GM21515 (cell line): ENCODE data around the gene PTPRG.

ENCODE experiments used
- ATAC-seq: cut with Tn5 transposase; IDR thresholded peaks from one replicate; pipeline ENCODE4 v1.9.1; 2021; ENCODE audit not compliant: unreplicated experiment

The PTPRG gene

DNA sequence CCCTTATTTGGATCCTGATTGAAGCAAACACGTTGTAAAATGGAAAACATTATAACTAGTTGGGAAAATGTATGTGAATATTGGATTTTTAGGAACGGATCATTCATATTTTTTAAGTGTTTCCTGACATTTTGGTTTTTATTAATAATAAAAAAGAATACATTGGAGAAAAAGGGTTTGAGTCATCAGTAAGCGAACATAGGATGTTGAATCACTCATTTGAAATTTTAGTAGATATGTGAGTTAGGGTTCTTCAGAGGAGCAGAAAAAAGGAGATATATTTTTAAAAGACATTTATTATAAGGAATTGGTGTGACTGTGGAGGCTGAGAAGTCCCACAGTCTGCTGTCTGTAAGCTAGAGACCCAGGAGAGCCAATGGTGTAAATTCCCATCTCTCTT lies 258.5 kb downstream of the PTPRG start:
- no peak for ATAC-seq

DNA sequence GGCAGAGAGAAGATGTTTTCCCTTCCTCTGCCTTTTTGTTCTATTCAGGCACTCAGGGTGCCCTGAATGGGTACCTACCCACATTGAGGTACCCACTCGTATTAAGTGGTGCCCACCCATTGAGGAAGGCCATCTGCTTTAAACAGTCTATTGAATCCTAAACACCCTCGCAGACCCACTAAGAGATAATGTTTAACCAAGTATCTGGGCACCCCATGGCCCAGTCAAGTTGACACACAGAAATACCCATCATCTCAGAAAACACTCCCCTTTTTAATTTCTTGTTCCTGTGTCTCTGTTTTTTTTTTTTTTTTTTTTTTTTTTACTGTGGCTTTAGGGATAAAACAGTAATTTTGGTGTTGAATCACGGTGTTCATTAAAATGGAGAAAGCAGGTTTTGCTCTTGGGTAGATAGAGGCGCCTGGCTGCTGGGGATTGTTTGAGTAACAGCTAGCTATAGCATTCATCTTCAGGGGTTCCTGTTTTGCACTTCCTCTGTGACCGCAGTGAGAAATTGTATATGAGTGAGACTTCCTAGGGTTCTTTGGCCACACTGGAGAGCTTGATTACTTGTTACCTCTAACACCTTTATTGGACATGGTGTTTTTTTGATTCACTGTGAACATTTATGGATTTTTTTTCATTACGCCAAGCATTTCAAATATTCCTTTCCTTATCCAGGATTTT lies 259.1 kb downstream of the PTPRG start:
- no peak for ATAC-seq

DNA sequence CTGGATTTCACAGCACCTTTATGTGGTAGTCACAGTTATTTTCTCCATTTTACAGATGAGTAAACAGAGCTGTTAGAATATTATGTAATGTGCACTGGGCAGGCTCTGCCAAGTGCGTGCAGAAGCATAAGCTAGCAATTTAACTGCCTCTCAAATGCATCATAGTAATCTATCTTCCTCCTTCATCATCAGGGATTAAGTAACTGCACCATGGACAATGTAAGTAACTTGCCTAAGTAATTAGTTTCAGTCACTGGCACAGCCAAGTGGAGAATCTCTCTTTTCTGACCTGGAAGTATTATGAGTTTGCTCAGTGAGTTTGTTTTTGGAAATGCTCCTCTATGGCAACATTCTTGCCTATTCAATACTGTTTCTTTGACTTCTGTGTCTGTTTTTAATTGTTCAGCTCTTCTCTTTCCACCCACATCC lies 260.5 kb downstream of the PTPRG start:
- ATAC-seq = no peak

DNA sequence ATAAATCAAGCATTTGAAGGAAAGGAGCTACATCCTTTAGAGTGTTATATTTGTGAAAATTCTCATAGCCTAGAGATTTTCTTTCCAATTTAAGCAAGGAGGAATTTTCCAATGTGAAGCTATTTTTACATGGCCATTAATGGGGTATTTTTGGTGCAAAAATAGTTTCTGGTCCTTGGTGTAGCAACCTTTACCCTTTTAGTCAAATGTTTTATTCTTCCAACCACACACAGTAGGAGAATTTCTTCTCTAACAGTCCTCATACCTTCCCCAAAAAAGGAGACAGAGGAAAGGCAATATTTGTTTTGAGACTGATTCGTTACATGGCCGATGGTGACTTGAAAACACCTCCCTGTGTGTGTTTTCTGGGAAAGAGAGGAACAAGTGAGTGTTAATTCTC lies 261.2 kb downstream of the PTPRG start:
- ATAC-seq = no peak

DNA sequence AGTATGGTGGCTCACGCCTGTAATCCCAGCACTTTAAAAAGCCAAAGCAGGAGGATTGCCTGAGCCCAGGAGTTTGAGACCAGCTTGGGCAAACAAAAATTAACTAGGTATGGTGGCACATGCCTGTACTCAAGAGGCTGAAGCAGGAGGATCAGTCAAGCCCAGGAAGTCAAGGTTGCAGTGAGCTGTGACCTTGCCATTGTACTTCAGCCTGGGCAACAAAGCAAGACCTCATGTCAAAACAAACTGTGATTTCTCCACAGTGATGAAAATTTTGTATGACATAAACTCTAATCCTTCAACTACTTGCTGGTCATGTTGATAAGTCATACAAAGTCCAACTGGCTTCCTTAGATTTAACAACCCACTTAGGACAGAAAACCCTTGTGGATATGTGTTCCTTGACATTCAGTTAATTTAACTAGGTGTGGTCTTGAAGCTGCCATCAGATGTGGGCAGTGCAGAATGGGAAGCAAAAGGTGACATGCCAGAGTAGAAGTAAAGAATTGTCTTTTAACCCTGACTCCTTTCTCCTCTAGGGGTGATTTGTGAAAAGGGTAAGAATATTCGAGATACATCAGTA lies 263.3 kb downstream of the PTPRG start:
- no peak for ATAC-seq

DNA sequence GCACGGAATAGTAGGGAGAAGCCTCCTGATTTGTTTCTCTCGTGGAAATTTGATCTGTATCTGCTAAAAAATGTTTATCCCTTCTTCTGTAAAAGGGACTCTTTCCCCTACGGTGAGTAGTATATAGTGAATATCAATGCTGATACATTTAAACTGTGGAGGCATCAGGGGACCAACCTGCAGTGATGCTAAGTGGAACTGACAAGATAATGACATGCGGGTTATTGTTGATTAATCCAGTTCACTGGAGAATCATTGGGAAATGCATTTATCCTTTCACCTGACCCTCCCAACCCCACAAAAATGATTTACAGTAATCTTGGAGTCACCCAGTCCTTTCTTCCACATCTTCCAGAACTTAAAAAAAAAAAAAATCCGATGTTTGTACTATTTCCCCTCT lies 264.8 kb downstream of the PTPRG start:
- ATAC-seq = no peak

DNA sequence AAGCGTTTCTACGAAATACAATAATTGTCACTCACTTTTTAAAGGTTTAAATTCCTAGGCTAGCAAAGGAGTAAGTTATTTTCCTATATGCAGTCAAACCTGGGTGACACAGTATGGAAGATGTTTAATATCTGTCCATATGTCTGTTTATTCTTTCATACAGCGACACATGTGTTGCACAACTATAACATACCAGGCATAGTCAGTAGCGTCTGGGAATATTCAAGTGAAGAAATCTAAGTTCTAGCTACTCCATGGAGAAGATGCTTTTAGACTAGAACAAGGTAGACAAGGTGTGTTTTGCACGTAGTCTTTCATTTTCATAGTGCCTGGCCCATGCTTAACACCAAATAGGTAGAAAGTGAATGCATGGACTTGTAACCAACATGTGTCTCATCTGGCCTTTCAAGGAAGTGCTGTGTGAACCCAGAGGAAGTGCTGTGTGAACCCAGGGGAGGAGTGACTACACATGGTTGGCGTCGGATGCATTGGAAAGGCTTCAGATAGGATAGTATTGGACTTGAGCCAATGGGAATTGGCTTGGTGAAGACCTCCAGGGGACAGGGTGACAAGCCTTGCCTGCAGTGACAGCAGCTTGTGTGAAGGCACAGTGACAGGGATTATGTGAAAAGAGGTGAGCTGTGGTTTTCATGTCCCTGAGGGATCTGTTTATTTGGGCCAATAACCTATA lies 267.0 kb downstream of the PTPRG start:
- ATAC-seq = no peak

DNA sequence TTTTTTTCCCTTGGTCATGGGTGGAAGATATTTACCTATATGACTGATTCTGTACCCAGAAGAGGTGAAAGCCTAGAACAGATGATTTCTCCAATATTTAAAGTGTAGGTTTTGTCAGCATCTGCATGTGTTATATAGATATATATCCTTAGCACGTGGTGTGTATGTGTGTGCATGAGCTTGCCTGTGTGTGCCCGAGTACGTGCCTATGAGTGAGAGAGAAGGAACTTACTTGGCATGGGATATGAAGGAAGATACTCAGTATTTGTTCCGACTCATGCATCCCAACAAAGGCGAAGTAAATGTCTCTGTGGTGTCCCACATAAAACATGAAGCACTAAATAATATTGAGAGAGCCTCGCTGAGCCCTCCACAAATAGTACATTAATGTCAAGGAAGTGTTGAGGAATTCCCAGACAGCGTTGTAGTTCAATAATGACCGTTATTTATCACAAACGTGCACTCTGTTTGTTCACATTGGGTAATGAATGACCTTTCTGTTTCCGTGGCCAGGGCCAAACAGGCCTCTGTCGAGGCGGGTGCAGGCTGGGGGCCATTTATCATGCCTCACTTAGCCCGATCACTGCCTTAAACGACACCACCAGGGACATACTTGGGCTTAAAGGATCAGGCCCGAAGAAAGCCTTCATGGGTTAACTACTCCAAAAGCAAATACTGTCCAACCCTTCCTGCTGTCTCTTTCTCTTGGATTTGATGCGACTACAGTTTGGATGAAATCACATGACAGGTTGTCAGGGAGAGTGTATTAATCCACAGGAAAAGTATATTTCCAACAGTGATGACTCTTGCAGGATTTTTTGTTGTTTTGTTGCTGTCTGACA lies 267.7 kb downstream of the PTPRG start:
- no peak for ATAC-seq

DNA sequence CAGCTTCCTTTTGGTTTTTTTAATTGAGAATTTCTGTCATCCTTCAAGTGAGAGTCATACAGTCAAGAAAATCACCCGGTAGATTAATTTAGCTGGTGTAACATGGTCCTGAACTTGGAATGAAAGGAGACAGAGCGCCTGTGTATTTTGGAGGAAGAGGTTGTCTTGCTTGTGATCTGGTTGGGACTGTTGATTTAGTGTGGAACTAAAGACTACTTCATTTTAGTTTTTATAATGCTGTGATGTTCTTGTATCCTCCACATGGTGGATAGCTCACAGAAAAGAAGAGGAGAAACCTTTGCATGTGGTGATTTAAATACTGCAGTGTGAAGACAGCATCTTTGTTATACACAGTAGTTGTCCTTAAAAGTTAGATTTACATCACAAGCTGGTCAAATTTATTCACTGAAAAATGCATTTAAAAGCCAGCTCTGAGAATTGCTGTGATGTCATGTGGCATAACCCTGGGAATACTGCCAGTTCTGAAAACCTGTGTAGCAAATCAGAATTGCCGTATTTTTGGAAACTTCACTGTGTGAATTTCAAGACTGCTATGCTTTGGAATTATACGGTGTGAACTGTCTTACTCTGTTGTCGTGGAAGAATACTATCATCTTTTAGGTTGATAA lies 268.5 kb downstream of the PTPRG start:
- no peak for ATAC-seq

DNA sequence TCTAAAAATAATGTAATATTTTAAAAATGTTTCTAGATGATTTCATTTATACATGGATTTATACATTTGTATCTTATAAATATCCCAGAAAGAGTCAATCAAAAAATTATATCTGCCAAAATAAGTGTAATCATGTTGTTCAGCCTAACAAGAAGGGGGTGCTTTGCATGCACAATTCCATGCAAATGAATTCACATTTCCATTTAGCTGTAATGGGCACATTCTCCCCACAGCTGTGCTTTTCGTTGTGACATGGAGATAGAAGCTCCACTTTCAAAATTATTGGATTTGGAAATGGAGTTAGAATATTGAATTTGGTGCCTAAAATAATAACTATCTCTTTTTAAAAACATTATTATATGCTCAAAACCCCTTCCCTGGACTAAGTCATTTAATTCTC lies 270.6 kb downstream of the PTPRG start:
- ATAC-seq = no peak

DNA sequence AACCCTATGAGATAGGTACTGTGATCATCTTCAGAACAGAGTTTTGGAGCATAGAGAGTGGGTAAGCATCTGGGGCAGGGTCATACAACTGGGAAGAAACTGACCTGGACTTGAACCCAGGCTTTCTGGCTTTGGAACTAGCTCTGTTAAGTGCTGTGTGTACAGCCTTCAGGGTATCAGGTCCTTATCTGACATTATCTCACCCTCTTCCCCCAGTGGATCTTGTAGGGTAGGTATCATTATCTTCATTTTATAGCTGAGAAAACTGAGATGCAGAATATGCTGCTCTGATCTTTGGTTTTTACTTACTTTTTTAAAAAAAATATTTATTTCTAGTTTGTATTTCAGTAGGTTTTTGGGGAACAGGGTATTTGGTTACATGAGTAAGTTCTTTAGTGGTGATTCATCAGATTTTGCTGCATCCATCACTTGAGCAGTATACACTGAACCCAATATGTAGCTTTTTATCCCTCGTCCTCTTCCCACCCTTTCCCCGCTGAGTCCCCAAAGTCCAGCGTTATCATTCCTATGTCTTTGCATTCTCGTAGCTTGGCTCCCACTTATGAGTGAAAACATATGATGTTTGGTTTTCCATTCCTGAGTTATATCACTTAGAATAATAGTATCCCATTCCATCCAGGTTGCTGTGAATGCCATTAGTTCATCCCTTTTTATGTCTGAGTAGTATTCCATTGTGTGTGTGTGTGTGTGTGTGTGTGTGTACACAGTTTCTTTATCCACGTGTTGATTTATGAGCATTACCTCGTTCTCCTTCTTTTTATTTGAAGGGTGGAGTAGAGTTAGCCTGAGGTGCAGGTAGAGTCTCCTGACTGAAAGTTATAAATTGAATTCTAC lies 271.2 kb downstream of the PTPRG start:
- ATAC-seq = no peak

DNA sequence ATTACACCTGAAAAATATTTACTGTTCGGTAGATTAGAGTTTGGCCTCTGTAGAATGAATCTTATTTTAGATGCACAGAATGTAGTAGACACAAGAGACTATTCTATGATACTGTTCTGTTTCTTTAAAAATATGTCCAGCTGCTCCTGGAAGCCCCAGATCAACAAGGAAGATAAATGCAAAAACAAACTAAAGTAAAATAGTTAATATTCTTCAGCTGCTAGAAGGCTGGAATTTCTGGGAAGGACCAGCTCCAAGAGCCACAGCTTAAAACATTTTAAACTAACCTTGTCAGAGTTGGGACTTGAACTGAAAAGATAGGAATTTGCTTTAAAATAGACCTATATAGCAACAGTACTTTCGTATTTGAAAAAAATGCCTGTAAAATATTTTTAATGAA lies 277.9 kb downstream of the PTPRG start:
- ATAC-seq = no peak

DNA sequence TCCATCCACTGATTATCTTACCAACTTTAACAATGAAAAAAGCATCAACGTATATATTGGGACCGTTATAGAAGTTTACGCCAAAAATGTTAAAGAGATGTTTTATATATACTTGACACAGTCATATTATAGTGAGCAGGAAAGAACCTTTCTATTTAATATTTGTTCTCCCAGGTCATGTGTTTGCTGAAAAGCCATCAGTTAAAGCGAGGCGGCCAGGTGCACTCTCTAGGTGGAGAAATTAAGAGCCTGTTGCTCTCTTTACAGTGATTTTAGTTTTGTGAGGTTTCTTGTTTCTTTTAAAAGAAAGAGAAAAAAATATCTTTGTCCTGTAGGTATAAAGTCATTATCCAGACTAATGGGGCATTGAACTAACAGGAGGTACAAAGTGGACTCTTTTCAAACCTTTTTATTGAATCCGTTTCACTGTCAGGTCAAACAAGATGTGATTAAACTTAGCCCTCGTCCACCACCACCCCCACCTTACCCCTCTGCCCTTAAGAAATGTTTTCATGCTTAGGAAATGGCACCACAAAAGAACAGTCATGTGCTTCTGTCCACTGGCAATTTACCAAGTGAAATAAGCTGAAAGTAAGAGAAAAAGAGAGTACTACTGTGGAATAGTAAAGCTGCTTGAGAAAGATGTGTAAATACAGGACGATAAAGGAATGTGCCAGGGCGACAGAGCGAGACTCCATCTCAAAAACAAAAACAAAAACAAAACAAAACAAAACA lies 279.9 kb downstream of the PTPRG start:
- ATAC-seq = no peak

DNA sequence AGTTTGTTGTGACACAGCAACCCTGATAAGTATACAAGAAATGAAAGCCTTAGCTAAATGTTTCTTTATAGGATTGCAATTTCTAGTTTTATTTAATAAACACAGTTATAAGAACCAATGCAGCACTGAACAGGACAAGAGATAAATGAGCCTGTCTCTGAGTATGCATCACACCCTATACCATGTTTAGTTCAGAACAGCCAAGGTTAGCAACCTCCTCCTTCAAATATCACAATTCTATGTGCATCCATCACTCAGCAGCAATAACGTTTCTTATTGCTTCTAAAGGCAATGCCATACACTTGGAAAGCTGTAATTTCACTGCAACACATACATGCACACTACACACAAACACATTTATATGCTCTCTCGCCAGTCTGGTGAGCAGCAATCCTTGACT lies 280.6 kb downstream of the PTPRG start:
- ATAC-seq = no peak

DNA sequence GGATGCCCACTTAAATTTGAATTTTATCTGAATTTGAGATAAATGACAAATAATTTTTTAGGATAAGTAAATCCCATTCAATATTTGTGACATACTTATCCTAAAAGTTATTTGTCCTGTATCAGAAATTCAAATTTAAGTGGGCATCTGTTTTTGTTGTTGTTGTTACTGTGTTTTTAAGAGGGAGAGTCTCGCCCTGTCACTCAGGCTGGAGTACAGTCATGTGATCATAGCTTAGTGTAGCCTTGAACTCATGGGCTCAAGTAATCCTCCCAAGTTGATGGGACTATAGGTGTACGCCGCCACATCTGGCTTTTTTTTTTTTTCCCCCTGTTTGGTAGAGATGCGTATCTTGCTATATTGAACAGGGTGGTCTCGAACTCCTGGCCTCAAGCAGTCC lies 283.0 kb downstream of the PTPRG start:
- ATAC-seq = no peak

DNA sequence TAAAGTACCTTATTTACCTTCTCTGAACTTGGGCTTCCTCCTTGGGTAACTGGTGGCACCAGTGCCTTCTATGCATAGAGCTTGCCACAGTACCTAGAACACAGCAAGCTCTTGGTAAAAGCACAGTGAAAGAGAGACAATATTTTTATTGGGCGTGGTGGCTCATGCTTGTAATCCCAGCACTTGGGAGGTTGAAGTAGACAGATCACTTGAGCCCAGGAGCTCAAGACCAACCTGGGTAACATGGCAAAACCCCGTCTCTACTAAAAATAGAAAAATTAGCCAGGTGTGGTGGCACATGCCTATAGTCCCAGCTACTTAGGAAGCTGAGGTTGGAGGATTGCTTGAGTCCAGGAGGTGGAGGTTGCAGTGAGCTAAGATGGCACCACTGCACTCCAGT lies 285.1 kb downstream of the PTPRG start:
- ATAC-seq = no peak

DNA sequence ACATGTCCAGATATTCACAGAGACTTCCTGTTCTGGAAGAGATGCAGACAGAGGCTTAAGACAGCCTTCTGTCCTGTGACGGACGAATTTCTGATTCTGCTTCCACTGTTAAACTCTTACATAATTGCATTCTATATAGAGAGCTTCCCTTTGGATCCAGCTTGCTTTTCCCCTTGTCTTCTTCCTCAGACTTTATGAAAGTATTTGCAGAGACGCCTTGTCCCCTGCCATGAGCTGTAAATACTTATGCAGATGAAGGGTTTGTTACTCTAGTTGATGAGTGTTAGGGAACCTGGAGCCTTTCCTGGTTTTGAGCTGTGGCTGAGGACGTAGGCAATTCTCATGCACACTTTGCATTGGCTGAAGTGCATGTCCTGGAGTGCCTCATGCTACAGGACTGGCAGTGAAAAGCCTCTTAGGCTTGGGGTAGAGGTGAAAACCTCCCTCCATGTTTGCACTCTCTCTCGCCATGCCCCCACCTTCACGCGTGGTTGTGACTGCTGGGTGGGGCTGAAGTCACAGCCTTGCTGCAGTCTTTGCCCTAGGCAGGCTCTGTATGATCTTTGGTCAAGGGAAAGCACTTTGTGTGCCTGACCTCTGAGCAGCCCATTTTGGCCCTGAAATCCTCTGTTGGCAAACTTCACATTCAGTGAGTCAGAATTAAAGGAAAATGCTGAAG lies 286.6 kb downstream of the PTPRG start:
- no peak for ATAC-seq

DNA sequence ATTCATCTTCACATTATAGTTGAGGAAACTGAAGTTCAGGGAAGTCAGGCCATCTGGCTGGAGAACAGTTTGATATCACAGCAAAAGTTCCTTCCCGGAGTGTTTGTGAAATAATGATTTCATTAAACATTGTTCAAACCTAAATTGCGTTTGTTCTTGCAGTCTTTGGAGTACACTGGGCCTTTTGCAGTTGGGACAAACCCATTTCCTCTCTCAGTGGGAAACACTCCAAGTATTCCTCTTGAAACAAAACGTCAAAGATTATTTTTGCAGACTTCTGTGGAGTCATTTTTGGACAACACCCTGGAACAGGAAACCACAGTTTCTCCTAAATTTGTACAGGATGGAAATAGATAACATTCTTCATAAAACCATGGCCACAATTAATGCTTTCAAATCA lies 287.5 kb downstream of the PTPRG start:
- no peak for ATAC-seq

DNA sequence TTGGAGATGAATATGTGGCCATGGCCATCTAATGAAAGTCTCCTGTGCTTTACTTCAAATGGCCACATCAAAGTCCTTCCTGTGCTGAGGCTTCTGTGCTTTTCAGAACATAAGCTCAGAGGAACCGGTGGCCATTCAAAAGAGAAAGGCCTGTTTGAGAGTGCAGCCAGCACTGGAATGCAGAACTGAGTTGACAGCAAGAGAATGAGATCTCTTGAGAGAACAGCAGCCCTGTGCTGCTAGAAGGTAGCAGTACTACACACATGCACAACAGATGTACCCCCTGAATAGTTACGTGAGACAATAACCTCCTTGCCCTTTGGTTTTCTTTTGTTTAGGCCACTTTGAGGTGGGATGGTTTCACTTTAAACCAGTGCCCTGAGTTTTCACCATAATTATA lies 292.5 kb downstream of the PTPRG start:
- no peak for ATAC-seq
